Mucosa of stomach (tissue), 1 donor: ENCODE data around the gene SELP.
"Not testable (repeated sequence)": the region's sequence is repeated elsewhere in the genome, so short reads cannot be mapped to it uniquely, and the experiment has no call there.

Experiments
- H3K27me3 ChIP-seq: one replicate; pipeline ENCODE4 v1.7.0; 2013; ENCODE audit warnings: mild to moderate bottlenecking, low read length; ENCODE audit not compliant: control insufficient read depth, insufficient read depth
- H3K36me3 ChIP-seq: one replicate; pipeline ENCODE4 v1.7.0; 2013; ENCODE audit warnings: low read length; ENCODE audit not compliant: control insufficient read depth, insufficient read depth
- H3K4me1 ChIP-seq: one replicate; pipeline ENCODE4 v1.7.0; 2013; ENCODE audit warnings: mild to moderate bottlenecking, low read length; ENCODE audit not compliant: control insufficient read depth, insufficient read depth
- H3K4me3 ChIP-seq: one replicate; pipeline ENCODE4 v1.7.0; 2013; ENCODE audit warnings: low read length
- H3K9ac ChIP-seq: one replicate; pipeline ENCODE4 v1.7.0; 2013; ENCODE audit warnings: mild to moderate bottlenecking, low read length, moderate library complexity
- H3K9me3 ChIP-seq: one replicate; pipeline ENCODE4 v1.7.0; 2013; ENCODE audit warnings: mild to moderate bottlenecking, low read length, moderate library complexity; ENCODE audit not compliant: control insufficient read depth
- donor health status: Pancreatic carcinoma.

Gene SELP

DNA sequence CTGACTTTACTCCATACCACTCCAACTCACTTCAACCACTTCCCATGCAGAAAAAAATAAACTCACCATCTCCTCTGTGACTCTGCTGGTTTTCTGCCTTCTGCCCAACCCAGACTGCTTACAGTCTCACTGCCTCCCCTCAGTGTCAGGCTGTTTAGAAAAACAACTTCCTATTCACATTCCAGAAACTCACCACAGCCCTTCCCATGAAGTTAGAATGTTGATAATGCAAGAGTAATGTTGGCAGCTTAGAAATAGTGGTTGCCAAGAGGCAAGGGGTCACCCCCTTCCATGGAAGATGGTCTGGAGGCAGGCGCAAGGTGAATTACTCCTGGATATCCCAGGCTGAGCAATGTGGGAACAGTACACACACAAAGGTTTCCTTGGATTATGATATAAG, at the start of gene SELP:
TSS of gene SELP (minus strand) at position 119 of the 400 bp plus-strand sequence. CDS start at position 69, 50 bp downstream.
- H3K4me1 ChIP-seq, result no peaks in the 10 kb centered on the region
- no peaks in the 10 kb centered on the region for H3K36me3 ChIP-seq
- H3K9ac ChIP-seq, result no peak within 1 kb of the TSS
- H3K4me3 ChIP-seq, result no peak within 1 kb of the TSS
- H3K9me3 ChIP-seq, result no peaks in the 10 kb centered on the region
- H3K27me3 ChIP-seq, result no peaks in the 10 kb centered on the region

GRCh38 chr1:169679692-169680091, 49.8 kb upstream of the SELP start:
- Histone ChIP-seq H3K9ac (no peak overlapping the region), H3K27me3 (peaks cover 3% of the 10 kb centered on the region), H3K4me1 (no peaks in the 10 kb centered on the region), H3K9me3 (no peaks in the 10 kb centered on the region), H3K36me3 (no peaks in the 10 kb centered on the region), H3K4me3 (no peak overlapping the region)

DNA sequence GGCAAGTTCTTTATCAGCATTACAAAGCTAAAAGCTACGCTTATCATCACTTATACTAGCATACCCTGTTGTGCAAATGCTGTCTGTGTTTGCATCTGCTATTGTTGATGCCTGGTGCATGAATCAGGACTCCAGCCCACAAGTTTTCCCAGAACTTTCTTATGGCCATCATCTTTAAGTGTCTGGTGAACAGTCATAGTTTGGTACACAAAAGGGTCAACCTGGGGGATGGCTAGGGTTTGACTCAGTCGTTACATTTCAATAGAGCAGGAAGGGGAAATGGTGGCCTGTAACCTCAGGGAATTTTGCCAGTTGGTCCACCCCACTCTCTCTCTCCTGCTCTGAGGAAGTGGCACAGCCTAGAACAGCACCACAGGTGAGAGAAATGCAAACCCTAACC, 46.1 kb upstream of the SELP start:
- no peaks in the 10 kb centered on the region for H3K36me3 ChIP-seq
- no peaks in the 10 kb centered on the region for H3K9me3 ChIP-seq
- H3K27me3 ChIP-seq, result no peaks in the 10 kb centered on the region
- H3K4me3 ChIP-seq, result no peak overlapping the region
- no peaks in the 10 kb centered on the region for H3K4me1 ChIP-seq
- no peak overlapping the region for H3K9ac ChIP-seq

DNA sequence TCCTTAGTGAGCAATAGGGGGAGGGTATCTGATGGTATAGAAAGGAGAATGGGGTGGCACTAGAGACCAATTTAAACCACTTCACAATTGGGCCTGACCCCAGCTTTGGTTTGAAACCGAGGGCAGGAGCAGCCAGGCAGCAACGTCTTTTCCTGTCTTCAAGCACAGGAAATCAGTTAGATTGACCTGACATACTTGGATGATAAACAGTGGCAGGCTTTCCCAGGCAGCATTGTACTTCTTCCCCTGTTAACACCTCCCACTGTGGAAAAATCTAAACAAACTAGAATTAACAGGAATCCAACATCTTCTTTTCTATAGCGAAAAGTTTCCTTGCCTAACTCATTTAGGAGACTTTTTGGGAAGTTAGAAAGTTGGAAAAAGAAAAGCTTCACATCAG, 40.9 kb upstream of the SELP start:
- Histone ChIP-seq H3K27me3 (no peaks in the 10 kb centered on the region), H3K4me3 (no peak overlapping the region), H3K9ac (no peak overlapping the region), H3K4me1 (no peaks in the 10 kb centered on the region), H3K36me3 (no peaks in the 10 kb centered on the region), H3K9me3 (no peaks in the 10 kb centered on the region)

- not testable (repeated sequence) for H3K27me3 ChIP-seq, H3K9ac ChIP-seq, H3K9me3 ChIP-seq, H3K4me3 ChIP-seq, H3K4me1 ChIP-seq, H3K36me3 ChIP-seq
Measured at GRCh38 chr1:169670244-169670643, 40.3 kb upstream of the SELP start.

DNA sequence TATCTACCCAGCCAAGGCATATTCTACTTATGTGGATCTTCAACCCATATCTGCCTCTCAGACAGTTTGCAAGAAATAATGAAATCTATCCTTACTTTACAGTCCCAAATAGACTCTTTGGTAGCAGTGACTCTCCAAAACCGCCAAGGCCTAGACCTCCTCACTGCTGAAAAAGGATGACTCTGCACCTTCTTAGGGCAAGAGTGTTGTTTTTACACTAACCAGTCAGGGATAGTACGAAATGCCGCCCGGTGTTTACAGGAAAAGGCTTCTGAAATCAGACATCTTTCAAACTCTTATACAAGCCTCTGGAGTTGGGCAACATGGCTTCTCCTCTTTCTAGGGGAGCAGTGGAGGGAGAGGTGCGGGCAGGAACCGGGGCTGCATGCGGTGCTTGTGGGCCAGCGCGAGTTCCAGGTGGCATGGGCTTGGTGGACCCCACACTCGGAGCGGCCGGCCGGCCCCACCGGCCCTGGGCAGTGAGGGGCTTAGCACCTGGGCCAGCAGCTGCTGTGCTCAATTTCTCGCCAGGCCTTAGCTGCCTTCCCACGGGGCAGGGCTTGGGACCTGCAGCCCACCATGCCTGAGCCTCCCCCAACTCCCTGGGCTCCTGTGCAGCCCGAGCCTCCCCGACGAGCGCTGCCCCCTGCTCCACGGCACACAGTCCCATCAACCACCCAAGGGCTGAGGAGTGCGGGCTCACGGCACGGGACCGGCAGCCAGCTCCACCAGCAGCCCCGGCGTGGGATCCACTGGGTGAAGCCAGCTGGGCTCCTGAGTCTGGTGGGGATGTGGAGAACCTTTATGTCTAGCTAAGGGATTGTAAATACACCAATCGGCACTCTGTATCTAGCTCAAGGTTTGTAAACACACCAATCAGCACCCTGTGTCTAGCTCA, 38.0 kb upstream of the SELP start:
- not testable (repeated sequence) for H3K9ac ChIP-seq, H3K27me3 ChIP-seq, H3K4me1 ChIP-seq, H3K9me3 ChIP-seq, H3K36me3 ChIP-seq, H3K4me3 ChIP-seq

- H3K27me3 ChIP-seq, H3K9me3 ChIP-seq, H3K4me3 ChIP-seq, H3K9ac ChIP-seq, H3K36me3 ChIP-seq, H3K4me1 ChIP-seq: not testable (repeated sequence)
Measured at GRCh38 chr1:169667227-169667639, 37.3 kb upstream of the SELP start.

DNA sequence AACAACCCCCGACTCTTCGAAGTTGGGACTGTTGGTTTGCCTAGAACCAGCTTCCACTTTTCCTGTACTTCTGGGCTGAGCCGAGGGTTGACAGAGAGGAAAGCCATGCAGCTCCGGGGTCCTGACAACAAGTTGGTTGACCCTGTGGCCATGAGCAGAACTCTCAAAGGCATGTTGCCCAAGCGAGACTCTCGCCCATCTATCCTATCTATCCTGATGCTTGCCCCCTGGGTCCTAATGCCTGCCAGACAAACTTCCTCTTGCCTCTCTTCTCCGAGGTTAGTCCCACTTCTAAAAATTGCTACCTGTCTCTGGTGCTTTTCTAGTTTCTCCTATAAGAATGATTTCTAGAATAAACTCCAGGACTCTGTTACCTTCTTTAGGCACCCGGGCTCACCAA, 32.8 kb upstream of the SELP start:
- H3K9ac ChIP-seq, H3K4me1 ChIP-seq, H3K27me3 ChIP-seq, H3K36me3 ChIP-seq, H3K4me3 ChIP-seq, H3K9me3 ChIP-seq: not testable (repeated sequence)

DNA sequence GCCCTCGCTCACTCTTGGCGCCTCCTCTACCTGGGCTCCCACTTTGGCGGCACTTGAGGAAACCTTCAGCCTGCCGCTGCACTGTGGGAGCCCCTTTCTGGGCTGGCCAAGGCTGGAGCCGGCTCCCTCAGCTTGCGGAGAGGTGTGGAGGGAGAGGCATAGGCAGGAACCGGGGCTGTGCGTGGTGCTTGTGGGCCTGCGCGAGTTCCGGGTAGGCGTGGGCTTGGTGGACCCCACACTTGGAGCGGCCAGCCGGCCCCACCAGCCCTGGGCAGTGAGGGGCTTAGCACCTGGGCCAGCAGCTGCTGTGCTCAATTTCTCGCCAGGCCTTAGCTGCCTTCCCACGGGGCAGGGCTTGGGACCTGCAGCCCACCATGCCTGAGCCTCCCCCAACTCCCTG, 31.1 kb upstream of the SELP start:
- H3K27me3 ChIP-seq, H3K36me3 ChIP-seq, H3K4me1 ChIP-seq, H3K4me3 ChIP-seq, H3K9ac ChIP-seq, H3K9me3 ChIP-seq: not testable (repeated sequence)

- not testable (repeated sequence) for H3K9me3 ChIP-seq, H3K4me1 ChIP-seq, H3K9ac ChIP-seq
Measured at GRCh38 chr1:169658777-169659176, 28.9 kb upstream of the SELP start.

GRCh38 chr1:169653873-169654272, 23.9 kb upstream of the SELP start:
- H3K9ac ChIP-seq, result no peak overlapping the region
- no peaks in the 10 kb centered on the region for H3K27me3 ChIP-seq
- H3K36me3 ChIP-seq, result no peaks in the 10 kb centered on the region
- no peaks in the 10 kb centered on the region for H3K4me1 ChIP-seq
- H3K9me3 ChIP-seq, result no peaks in the 10 kb centered on the region
- H3K4me3 ChIP-seq, result no peak overlapping the region

More at GRCh38 chr1:169658777-169659176, 28.9 kb upstream of the SELP start:
- not testable (repeated sequence) for H3K27me3 ChIP-seq, H3K4me3 ChIP-seq, H3K36me3 ChIP-seq

- H3K9me3 ChIP-seq, result no peaks in the 10 kb centered on the region
Measured at GRCh38 chr1:169651035-169651434, 21.1 kb upstream of the SELP start.

GRCh38 chr1:169650551-169650950, 20.6 kb upstream of the SELP start:
- H3K9ac ChIP-seq, result no peak overlapping the region
- H3K4me1 ChIP-seq, result no peaks in the 10 kb centered on the region
- no peaks in the 10 kb centered on the region for H3K9me3 ChIP-seq
- H3K4me3 ChIP-seq, result no peak overlapping the region
- H3K27me3 ChIP-seq, result no peaks in the 10 kb centered on the region
- no peaks in the 10 kb centered on the region for H3K36me3 ChIP-seq

More at GRCh38 chr1:169651035-169651434, 21.1 kb upstream of the SELP start:
- Histone ChIP-seq H3K36me3 (no peaks in the 10 kb centered on the region), H3K27me3 (no peaks in the 10 kb centered on the region), H3K9ac (no peak overlapping the region), H3K4me1 (no peaks in the 10 kb centered on the region), H3K4me3 (no peak overlapping the region)
